ENCODE results near the gene MEI1.

DNA sequence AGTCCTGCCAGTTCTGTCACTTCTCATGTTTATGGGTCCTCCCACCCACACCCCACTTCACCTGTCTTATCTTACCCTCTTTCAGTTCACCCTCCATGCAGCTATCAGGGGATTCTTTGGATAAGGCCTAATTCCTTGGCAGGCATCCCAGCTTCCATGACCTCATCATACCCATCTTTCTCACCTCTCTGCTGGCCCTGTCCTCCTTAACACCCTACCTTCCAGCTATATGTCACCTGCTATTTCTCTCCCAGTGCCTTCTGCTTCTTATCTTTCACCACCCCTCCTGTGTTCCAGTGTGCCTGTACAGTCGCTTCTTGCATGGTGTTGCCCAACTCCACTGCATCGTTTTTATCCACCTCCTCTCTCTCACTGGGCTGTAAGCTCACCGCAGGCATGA, 38.9 kb upstream of the MEI1 start:
- TF ChIP-seq EP300 (IDR thresholded peaks at IDR 0.05) (no peak), POLR2A (IDR thresholded peaks at IDR 0.05; ENCODE audit: low read depth) (no peak)
- TF ChIP-seq, protein P1, sequence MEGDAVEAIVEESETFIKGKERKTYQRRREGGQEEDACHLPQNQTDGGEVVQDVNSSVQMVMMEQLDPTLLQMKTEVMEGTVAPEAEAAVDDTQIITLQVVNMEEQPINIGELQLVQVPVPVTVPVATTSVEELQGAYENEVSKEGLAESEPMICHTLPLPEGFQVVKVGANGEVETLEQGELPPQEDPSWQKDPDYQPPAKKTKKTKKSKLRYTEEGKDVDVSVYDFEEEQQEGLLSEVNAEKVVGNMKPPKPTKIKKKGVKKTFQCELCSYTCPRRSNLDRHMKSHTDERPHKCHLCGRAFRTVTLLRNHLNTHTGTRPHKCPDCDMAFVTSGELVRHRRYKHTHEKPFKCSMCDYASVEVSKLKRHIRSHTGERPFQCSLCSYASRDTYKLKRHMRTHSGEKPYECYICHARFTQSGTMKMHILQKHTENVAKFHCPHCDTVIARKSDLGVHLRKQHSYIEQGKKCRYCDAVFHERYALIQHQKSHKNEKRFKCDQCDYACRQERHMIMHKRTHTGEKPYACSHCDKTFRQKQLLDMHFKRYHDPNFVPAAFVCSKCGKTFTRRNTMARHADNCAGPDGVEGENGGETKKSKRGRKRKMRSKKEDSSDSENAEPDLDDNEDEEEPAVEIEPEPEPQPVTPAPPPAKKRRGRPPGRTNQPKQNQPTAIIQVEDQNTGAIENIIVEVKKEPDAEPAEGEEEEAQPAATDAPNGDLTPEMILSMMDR (IDR thresholded peaks at IDR 0.05): no peak

Measured in esophagus muscularis mucosa (tissue), 4 donors.